Breast epithelium (tissue), 3 donors: ENCODE results near the gene OR1I1.

Experiments
- CTCF ChIP-seq, 3 donors: fragments of 450-650 bp; IDR thresholded peaks; one replicate each; pipeline ENCODE4 v1.5.1; 2016 to 2017; ENCODE audit warnings: antibody characterized with exemption in 3 of 3, mild to moderate bottlenecking in 3 of 3, moderate library complexity in 3 of 3
- POLR2A ChIP-seq: fragments of 450-650 bp; IDR thresholded peaks from one replicate; pipeline ENCODE4 v1.6.1; 2016; ENCODE audit warnings: antibody characterized with exemption, mild to moderate bottlenecking, moderate library complexity

DNA sequence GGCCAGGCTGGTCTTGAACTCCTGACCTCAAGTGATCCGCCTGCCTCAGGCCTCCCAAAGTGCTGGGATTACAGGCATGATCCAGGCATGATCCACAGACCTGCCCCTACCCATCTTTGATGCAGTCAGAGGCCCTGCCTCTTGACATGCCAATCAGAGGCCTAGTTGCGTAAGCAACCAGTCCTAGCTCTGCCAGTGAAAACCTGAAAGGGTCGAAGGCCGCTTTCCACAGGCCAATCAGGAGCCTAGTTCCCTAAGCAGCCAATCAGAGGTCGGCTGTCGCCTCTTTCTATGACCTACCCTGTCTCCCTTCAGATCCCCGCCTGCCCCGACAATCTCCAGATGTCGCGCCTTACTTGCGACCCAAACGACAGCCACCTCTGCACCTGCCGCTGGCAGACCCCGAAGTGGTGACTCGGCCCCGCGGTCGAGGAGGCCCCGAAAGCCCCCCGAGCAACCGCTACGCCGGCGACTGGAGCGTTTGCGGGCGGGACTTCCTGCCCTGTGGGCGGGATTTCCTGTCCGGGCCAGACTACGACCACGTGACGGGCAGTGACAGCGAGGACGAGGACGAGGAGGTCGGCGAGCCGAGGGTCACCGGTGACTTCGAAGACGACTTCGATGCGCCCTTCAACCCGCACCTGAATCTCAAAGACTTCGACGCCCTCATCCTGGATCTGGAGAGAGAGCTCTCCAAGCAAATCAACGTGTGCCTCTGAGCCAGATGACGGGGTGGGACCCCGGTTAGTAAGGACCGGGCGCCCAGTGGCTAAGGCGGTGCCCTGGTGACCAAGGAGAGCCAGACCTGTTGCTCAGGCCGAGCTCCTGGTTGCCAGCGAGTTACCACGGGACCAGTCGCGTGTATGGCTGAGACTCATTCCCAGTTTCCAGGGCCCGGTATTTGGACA, 31.5 kb downstream of the OR1I1 start:
- TF ChIP-seq POLR2A (no peak), CTCF (IDR thresholded peaks at IDR 0.05) (no peak)
